BE2C (cell line): ENCODE data around the gene PDE8B.
"Not testable (repeated sequence)": the region's sequence is repeated elsewhere in the genome, so short reads cannot be mapped to it uniquely, and the experiment has no call there.

Source experiments
- DNase-seq: peaks from one replicate; pipeline ENCODE4 v3.0.0-alpha.2; 2020
- H3K27me3 ChIP-seq: fragments of 250-450 bp; sonication (Bioruptor Pico); 2 replicates; pipeline ENCODE4 v1.5.1; 2020; ENCODE audit warnings: mild to moderate bottlenecking
- H3K36me3 ChIP-seq: fragments of 250-450 bp; sonication (Bioruptor Pico); 2 replicates; pipeline ENCODE4 v1.5.1; 2020; ENCODE audit warnings: mild to moderate bottlenecking
- H3K4me1 ChIP-seq: fragments of 250-450 bp; sonication (Bioruptor Pico); 2 replicates; pipeline ENCODE4 v1.5.1; 2020
- H3K4me3 ChIP-seq: 2 replicates; pipeline ENCODE4 v1.5.1; 2011; ENCODE audit warnings: low read depth, low read length
- H3K9me3 ChIP-seq: fragments of 250-450 bp; sonication (Bioruptor Pico); 2 replicates; pipeline ENCODE4 v1.5.1; 2020
- TF ChIP-seq, protein P1 (sequence below): IDR thresholded peaks from 2 replicates; pipeline ENCODE4 v1.5.1; 2012; ENCODE audit warnings: mild to moderate bottlenecking, low read depth, low read length

PDE8B gene

GRCh38 chr5:77454123-77454522 lies 243.6 kb downstream of the PDE8B start:
- Histone ChIP-seq H3K27me3 (no peaks in the 10 kb centered on the region), H3K36me3 (no peaks in the 10 kb centered on the region), H3K4me1 (no peaks in the 10 kb centered on the region), H3K9me3 (no peaks in the 10 kb centered on the region), H3K4me3 (no peak overlapping the region)
- TF ChIP-seq, protein P1, sequence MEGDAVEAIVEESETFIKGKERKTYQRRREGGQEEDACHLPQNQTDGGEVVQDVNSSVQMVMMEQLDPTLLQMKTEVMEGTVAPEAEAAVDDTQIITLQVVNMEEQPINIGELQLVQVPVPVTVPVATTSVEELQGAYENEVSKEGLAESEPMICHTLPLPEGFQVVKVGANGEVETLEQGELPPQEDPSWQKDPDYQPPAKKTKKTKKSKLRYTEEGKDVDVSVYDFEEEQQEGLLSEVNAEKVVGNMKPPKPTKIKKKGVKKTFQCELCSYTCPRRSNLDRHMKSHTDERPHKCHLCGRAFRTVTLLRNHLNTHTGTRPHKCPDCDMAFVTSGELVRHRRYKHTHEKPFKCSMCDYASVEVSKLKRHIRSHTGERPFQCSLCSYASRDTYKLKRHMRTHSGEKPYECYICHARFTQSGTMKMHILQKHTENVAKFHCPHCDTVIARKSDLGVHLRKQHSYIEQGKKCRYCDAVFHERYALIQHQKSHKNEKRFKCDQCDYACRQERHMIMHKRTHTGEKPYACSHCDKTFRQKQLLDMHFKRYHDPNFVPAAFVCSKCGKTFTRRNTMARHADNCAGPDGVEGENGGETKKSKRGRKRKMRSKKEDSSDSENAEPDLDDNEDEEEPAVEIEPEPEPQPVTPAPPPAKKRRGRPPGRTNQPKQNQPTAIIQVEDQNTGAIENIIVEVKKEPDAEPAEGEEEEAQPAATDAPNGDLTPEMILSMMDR: no peak
- no peak for DNase-seq

GRCh38 chr5:77461287-77461686 lies 250.8 kb downstream of the PDE8B start:
- no peak for DNase-seq
- TF ChIP-seq, protein P1: no peak
- Histone ChIP-seq H3K9me3 (no peaks in the 10 kb centered on the region), H3K27me3 (no peaks in the 10 kb centered on the region), H3K4me1 (no peaks in the 10 kb centered on the region), H3K36me3 (no peaks in the 10 kb centered on the region), H3K4me3 (no peak overlapping the region)

- H3K4me3 ChIP-seq: no peak overlapping the region
- no peaks in the 10 kb centered on the region for H3K4me1 ChIP-seq
- H3K9me3 ChIP-seq: no peaks in the 10 kb centered on the region; the same call in 1 of the 2 replicates
- DNase-seq: no peak
- TF ChIP-seq, protein P1: no peak
- no peaks in the 10 kb centered on the region for H3K27me3 ChIP-seq
- no peaks in the 10 kb centered on the region for H3K36me3 ChIP-seq
Observed at GRCh38 chr5:77463905-77464304, 253.4 kb downstream of the PDE8B start.

GRCh38 chr5:77468875-77469274 lies 258.4 kb downstream of the PDE8B start:
- H3K4me1 ChIP-seq, H3K4me3 ChIP-seq, DNase-seq, H3K36me3 ChIP-seq, H3K9me3 ChIP-seq, H3K27me3 ChIP-seq: not testable (repeated sequence)

DNA sequence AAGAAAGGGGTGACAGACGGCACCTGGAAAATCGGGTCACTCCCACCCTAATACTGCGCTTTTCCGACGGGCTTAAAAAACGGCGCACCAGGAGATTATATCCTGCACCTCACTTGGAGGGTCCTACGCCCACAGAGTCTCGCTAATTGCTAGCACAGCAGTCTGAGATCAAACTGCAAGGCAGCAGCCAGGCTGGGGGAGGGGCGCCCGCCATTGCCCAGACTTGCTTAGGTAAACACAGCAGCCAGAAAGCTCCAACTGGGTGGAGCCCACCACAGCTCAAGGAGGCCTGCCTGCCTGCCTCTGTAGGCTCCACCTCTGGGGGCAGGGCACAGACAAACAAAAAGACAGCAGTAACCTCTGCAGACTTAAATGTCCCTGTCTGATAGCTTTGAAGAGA lies 264.6 kb downstream of the PDE8B start:
- not testable (repeated sequence) for H3K9me3 ChIP-seq, DNase-seq

More for the DNA sequence above, 264.6 kb downstream of the PDE8B start:
- not testable (repeated sequence) for H3K36me3 ChIP-seq, H3K27me3 ChIP-seq, H3K4me1 ChIP-seq, H3K4me3 ChIP-seq
